Measurements from ENCODE around the gene AKAP1. TPM values are rescaled to one million over a fixed set of nuclear protein-coding genes. Genes with fewer than 3 reads are reported as not detected.

The AKAP1 gene
- total and polyA plus RNA-seq, 2 donors (not counting 1 experiment from before 2014, with no cell fraction given) = 20.1 to 26.6 TPM

DNA sequence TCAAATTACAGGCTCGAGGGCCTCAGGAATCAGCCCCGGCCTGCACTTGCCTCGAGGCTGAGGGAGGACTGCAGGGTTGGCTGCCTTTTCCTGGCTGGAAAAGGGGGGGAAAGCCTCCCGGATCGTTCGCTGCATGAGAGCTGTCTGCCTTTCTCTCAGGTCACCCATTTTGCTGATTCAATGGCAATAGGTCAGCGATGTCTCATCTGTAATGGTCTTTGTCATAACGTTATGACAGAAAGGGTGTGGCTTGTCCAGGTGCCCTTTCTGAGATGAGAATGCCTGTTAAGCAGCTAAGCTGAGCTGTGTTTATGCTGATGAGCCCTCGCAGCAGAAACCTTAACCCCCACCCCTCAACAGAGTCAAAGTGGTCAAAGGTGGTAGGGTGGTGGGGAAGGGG, 81.8 kb downstream of the AKAP1 start:
- TF ChIP-seq, protein P1, sequence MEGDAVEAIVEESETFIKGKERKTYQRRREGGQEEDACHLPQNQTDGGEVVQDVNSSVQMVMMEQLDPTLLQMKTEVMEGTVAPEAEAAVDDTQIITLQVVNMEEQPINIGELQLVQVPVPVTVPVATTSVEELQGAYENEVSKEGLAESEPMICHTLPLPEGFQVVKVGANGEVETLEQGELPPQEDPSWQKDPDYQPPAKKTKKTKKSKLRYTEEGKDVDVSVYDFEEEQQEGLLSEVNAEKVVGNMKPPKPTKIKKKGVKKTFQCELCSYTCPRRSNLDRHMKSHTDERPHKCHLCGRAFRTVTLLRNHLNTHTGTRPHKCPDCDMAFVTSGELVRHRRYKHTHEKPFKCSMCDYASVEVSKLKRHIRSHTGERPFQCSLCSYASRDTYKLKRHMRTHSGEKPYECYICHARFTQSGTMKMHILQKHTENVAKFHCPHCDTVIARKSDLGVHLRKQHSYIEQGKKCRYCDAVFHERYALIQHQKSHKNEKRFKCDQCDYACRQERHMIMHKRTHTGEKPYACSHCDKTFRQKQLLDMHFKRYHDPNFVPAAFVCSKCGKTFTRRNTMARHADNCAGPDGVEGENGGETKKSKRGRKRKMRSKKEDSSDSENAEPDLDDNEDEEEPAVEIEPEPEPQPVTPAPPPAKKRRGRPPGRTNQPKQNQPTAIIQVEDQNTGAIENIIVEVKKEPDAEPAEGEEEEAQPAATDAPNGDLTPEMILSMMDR (IDR thresholded peaks at IDR 0.05) = no peak
- no peak for TF ChIP-seq EZH2 (IDR thresholded peaks at IDR 0.05; ENCODE audit: borderline replicate concordance, insufficient read depth, low read depth, low read length, poor library complexity, severe bottlenecking)
- ATAC-seq (ENCODE audit: low read depth) = no peak
- Histone ChIP-seq H3K79me2 (ENCODE audit: control insufficient read depth, insufficient read depth, low read length) (no peaks in the 10 kb centered on the region), H3K4me1 (ENCODE audit: control insufficient read depth in 2 of 2, insufficient read depth in 2 of 2, low read length in 2 of 2) (no peaks in the 10 kb centered on the region), H3K4me2 (replicated peaks; ENCODE audit: low read depth, low read length, poor library complexity, severe bottlenecking) (no peak overlapping the region), H3K4me3 (ENCODE audit: control extremely low read depth in 1 of 5, extremely low read depth in 1 of 5, insufficient read depth in 1 of 5, low read depth in 2 of 5, low read length in 4 of 5) (no peak overlapping the region), H3K9me3 (ENCODE audit: control extremely low read depth in 1 of 3, control insufficient read depth in 2 of 3, insufficient read depth in 1 of 3, low read length in 2 of 3) (peaks cover 0 to 7% (median 0%) of the 10 kb centered on the region in 3 donors), H3K27ac (ENCODE audit: low read length in 2 of 2) (no peak overlapping the region), H2AFZ (ENCODE audit: insufficient read depth, low read depth, low read length, poor library complexity, severe bottlenecking) (no peak overlapping the region), H3K27me3 (replicated peaks in 1 of 4; ENCODE audit: control extremely low read depth in 1 of 4, control insufficient read depth in 3 of 4, insufficient read depth in 4 of 4, low read length in 3 of 4) (peaks cover 0 to 6% (median 0%) of the 10 kb centered on the region in 4 experiments), H3K36me3 (replicated peaks in 1 of 2; ENCODE audit: control extremely low read depth in 1 of 2, control insufficient read depth in 1 of 2, extremely low read depth in 1 of 2, insufficient read depth in 2 of 2, low read length in 1 of 2) (no peaks in the 10 kb centered on the region), H4K20me1 (ENCODE audit: control insufficient read depth, insufficient read depth, low read length, poor library complexity, severe bottlenecking) (no peaks in the 10 kb centered on the region), H3K9ac (ENCODE audit: low read length) (no peak overlapping the region)
- Mint-ChIP-seq H3K27me3 (peaks cover 40% of the 10 kb centered on the region), H3K9me3 (ENCODE audit: insufficient read depth) (peaks cover 5% of the 10 kb centered on the region), H3K4me1 (no peaks in the 10 kb centered on the region), H3K27ac (no peak overlapping the region), H3K4me3 (no peak overlapping the region)
- CTCF ChIA-PET = no interaction called here
- POLR2A ChIA-PET = no interaction called here
- DNase-seq = no peak
- intact Hi-C loops (cut with micrococcal nuclease) = no loop called here
- 92% methylated on average over 7 of the region's 9 CpGs for WGBS (ENCODE audit: insufficient coverage)

DNA sequence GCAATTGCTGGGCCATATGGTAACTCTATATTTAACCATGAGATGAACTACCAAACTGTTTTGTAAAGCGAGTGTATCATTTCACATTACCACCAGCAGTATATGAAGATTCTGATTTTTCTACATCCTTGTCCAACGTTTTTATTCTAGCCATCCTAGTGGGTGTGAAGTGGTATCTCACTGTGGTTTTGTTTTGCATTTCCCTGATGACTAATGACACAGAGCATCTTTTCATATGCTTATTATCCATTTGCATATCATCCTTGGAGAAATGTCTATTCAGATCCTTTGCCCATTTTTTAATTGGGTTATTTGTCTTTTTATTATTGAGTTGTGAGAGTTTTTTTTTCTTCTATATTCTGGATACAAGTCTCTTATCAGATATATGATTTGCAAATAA, 83.6 kb downstream of the AKAP1 start:
- ChIA-PET CTCF (no interaction called here), POLR2A (no interaction called here)
- Histone ChIP-seq H3K36me3 (replicated peaks in 1 of 2; ENCODE audit: control extremely low read depth in 1 of 2, control insufficient read depth in 1 of 2, extremely low read depth in 1 of 2, insufficient read depth in 2 of 2, low read length in 1 of 2) (no peaks in the 10 kb centered on the region), H3K9me3 (ENCODE audit: control extremely low read depth in 1 of 3, control insufficient read depth in 2 of 3, insufficient read depth in 1 of 3, low read length in 2 of 3) (peaks cover 0 to 7% (median 0%) of the 10 kb centered on the region in 3 donors), H3K9ac (ENCODE audit: low read length) (no peak overlapping the region), H2AFZ (ENCODE audit: insufficient read depth, low read depth, low read length, poor library complexity, severe bottlenecking) (no peak overlapping the region), H3K79me2 (ENCODE audit: control insufficient read depth, insufficient read depth, low read length) (no peaks in the 10 kb centered on the region), H3K4me2 (replicated peaks; ENCODE audit: low read depth, low read length, poor library complexity, severe bottlenecking) (no peak overlapping the region), H3K27me3 (replicated peaks in 1 of 4; ENCODE audit: control extremely low read depth in 1 of 4, control insufficient read depth in 3 of 4, insufficient read depth in 4 of 4, low read length in 3 of 4) (peaks cover 0 to 6% (median 0%) of the 10 kb centered on the region in 4 experiments), H4K20me1 (ENCODE audit: control insufficient read depth, insufficient read depth, low read length, poor library complexity, severe bottlenecking) (no peaks in the 10 kb centered on the region), H3K4me1 (ENCODE audit: control insufficient read depth in 2 of 2, insufficient read depth in 2 of 2, low read length in 2 of 2) (no peaks in the 10 kb centered on the region), H3K4me3 (ENCODE audit: control extremely low read depth in 1 of 5, extremely low read depth in 1 of 5, insufficient read depth in 1 of 5, low read depth in 2 of 5, low read length in 4 of 5) (no peak overlapping the region), H3K27ac (ENCODE audit: low read length in 2 of 2) (no peak overlapping the region)
- Mint-ChIP-seq H3K27ac (no peak overlapping the region), H3K4me1 (no peaks in the 10 kb centered on the region), H3K27me3 (peaks cover 47% of the 10 kb centered on the region), H3K4me3 (no peak overlapping the region), H3K9me3 (ENCODE audit: insufficient read depth) (peaks cover 5% of the 10 kb centered on the region)
- ATAC-seq (ENCODE audit: low read depth) (no peak), DNase-seq (no peak)
- intact Hi-C loops (cut with micrococcal nuclease) = no loop called here
- no CpG with 5 or more reads among the region's 2 CpGs for WGBS (ENCODE audit: insufficient coverage)
- no peak for TF ChIP-seq EZH2 (IDR thresholded peaks at IDR 0.05; ENCODE audit: borderline replicate concordance, insufficient read depth, low read depth, low read length, poor library complexity, severe bottlenecking)
- TF ChIP-seq, protein P1 (IDR thresholded peaks at IDR 0.05) = no peak

Data from B cell (primary cell).